ENCODE measurements around the gene QSOX2.

QSOX2 gene

DNA sequence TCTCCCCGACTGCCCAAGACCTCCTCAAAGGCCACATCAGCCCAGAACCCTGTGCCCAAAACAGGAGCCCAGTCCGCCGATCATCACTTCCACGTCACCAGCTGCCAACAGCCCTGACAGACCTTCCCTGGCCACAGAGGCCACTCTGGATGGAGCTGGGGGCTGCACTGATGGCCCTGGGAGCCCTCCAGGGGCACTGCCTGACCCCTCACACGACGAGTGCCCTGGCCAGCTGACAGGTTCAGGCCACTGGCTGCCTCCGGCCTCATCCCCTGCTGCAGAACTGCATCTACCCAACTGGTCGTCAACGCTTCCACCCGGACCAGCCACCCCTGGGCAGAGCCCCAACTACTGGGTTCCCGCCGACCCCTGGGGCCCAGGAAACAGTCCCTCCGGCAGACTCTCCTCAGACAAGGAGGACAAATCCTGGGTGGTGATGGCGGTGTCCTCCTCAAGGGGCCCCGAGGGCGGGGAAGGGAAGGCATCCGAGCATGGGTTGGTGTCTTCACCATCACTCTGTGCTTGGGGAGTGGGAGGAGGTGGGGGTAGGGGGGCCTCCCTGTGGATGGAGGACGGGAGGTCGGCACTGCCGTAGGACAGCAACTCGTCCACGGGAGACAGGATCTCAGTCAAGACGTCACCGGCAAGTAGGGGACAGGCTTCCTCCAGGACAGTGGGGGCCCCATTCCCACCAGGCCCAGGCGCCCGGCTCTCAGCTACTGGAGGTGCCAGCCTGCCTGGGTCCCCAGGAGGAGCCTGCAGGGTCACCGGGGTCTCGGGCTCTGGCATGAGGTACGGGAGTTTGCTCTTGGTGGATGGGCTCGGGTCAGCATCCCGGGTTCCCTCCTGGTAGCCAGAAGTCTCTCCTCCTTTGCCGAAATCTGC, 7.9 kb upstream of the QSOX2 start:
- DNase-seq (ENCODE audit: low read depth) = no peak
- TF ChIP-seq CTCF (IDR thresholded peaks at IDR 0.05; ENCODE audit: insufficient read depth, low read depth, low read length, missing control alignments) = no peak

DNA sequence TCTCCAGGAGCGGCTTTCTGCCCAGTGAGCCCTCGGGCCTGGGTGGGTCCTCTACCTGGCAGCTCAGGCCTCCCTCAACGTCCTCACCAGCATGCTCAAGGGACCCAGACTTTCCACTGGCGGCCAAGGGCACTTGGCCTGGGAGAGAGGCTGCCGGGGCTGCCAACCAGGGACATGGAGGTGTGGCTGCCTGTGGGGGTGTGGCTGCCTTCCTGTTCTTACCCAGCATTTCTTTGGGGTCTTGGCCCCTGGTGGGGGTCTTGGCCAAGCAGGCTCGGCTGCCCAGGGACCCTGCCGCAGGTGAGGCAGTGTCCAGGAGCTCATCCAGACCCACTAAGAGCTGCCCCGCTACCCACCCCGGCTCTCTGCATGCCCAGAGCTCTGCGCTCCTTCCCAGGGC, 7.2 kb upstream of the QSOX2 start:
- DNase-seq (ENCODE audit: low read depth) = no peak

More for the DNA sequence above, 7.9 kb upstream of the QSOX2 start:
- H3K4me3 ChIP-seq (ENCODE audit: low read length) = no peak overlapping the region

GRCh38 chr9:136252281-136252680, 6.7 kb upstream of the QSOX2 start:
- no peak for DNase-seq (ENCODE audit: low read depth)
- no peak for TF ChIP-seq CTCF (IDR thresholded peaks at IDR 0.05; ENCODE audit: insufficient read depth, low read depth, low read length, missing control alignments)
- H3K4me3 ChIP-seq (ENCODE audit: low read length) = no peak overlapping the region

More for the DNA sequence above, 7.2 kb upstream of the QSOX2 start:
- H3K4me3 ChIP-seq (ENCODE audit: low read length) = no peak overlapping the region
- TF ChIP-seq CTCF (IDR thresholded peaks at IDR 0.05; ENCODE audit: insufficient read depth, low read depth, low read length, missing control alignments) = no peak

DNA sequence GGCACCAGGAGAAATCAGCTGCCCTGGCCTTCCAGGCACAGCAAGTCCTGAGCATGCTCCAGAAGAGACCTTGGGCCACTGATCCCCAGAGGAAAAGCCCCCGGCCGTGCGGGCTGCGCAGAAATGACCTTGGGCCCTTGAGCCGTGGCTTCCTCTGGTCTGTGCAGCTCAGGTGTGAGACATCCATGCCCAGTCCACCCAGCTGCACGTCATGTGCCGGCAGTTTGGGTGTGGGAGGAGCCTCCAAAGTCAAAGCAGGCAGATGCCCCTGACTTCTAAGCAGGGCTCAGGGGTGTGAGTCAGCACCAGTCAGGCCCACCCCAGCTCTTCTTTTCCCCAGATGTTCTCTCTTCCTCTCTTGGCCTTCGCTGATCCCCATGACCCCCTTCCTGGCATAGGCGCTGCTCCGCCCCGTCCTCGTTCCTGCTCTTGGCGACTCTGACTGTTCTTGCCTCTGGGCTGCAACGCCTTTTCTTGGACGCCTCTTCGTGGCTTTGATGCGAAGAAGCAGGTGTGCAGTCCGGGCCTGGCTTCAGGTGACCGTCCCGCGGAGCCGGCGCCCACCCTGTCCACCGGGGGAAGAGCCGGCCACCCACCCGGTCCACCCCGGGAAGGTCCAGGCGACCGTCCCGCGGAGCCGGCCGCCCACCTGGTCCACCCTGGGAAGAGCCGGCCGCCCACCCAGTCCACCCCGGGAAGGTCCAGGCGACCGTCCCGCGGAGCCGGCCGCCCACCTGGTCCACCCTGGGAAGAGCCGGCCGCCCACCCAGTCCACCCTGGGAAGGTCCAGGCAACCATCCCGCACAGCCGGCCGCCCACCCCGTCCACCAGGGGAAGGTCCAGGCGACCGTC, 5.9 kb upstream of the QSOX2 start:
- no peak overlapping the region for H3K4me3 ChIP-seq (ENCODE audit: low read length)
- DNase-seq (ENCODE audit: low read depth) = no peak
- no peak for TF ChIP-seq CTCF (IDR thresholded peaks at IDR 0.05; ENCODE audit: insufficient read depth, low read depth, low read length, missing control alignments)

GRCh38 chr9:136250676-136251075, 5.1 kb upstream of the QSOX2 start:
- no peak for TF ChIP-seq CTCF (IDR thresholded peaks at IDR 0.05; ENCODE audit: insufficient read depth, low read depth, low read length, missing control alignments)
- DNase-seq (ENCODE audit: low read depth) = no peak

DNA sequence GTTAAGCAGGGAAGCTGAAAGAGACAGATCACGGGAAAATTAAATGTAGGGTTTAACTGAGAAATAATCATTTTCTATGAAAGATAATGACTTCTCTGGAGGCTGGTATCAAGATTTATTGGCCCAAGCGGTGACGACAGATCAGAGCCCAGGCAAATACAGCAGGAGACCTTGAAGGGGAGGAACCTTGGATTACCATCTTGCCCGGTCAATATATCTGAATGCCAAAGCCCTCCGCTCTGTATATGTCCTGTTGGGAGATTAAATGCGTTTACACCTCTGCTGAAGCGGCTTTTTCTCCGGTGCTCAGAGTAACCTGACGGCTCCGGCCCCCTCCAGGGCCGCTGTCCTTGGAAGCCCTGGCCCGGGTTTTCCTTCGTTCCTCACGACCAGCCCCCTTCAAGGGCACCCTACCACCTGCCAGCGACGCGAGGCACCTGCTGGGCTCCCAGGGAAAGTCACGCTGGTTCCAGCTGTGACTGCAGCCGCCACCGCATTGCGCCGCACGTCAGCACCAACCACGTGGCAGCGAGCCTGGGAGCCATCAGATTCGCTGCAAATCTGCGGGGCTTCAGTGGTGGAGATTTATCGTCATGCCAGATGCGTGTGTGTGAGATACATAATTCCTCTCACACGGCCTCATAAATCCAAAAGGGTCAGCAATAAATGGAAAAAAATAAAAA, 4.4 kb upstream of the QSOX2 start:
- no peak overlapping the region for H3K4me3 ChIP-seq (ENCODE audit: low read length)
- no peak for TF ChIP-seq CTCF (IDR thresholded peaks at IDR 0.05; ENCODE audit: insufficient read depth, low read depth, low read length, missing control alignments)
- DNase-seq (ENCODE audit: low read depth) = no peak

More at GRCh38 chr9:136250676-136251075, 5.1 kb upstream of the QSOX2 start:
- H3K4me3 ChIP-seq (ENCODE audit: low read length) = no peak overlapping the region
